ENCODE data around the gene RPS27L.
"Not testable (repeated sequence)": the region's sequence is repeated elsewhere in the genome, so short reads cannot be mapped to it uniquely, and the experiment has no call there.

Gene RPS27L

DNA sequence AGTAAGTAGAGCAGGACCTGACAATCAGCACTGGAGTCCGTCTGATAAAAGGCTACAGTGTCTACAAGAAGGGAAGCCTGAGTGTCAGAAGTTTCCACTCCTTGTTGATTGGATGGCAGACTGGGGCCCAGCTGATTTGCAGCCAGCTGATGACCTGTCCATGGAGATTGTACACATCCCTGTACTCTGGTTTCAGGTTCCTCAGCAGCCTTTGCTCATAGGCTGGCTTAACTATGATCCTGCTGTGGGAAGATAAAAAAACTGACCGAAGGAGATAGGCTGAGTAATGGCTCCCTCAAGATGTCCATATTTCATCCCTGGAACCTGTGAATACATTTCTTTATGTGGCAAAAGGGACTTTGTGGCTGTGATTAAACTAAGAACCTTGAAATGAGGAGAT is 47.4 kb downstream of the RPS27L start:
- no peak for TF ChIP-seq ZNF274 (IDR thresholded peaks at IDR 0.05; ENCODE audit: low read depth, low read length)
- no peak overlapping the region for H3K4me3 ChIP-seq (ENCODE audit: low read length)

DNA sequence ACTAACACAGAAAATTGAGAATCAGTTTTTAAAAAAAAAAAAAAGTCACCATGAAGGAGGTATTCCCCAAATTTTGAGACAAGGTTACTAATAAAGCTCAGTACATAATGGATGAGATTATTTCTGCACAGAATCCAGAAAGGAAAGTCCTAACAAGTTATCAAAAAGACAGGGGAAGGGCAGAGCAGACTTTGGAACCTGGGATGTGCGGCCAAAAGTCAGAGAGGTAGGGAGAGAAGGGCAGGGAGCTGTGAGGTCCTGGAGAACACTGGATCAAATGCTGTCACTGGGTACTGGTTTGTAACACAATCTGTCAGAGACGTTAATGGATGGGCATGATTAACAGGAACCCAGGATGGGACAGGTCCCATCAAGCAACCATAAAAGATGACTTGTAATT is 47.8 kb downstream of the RPS27L start:
- no peak for TF ChIP-seq ZNF274 (IDR thresholded peaks at IDR 0.05; ENCODE audit: low read depth, low read length)
- no peak overlapping the region for H3K4me3 ChIP-seq (ENCODE audit: low read length)

DNA sequence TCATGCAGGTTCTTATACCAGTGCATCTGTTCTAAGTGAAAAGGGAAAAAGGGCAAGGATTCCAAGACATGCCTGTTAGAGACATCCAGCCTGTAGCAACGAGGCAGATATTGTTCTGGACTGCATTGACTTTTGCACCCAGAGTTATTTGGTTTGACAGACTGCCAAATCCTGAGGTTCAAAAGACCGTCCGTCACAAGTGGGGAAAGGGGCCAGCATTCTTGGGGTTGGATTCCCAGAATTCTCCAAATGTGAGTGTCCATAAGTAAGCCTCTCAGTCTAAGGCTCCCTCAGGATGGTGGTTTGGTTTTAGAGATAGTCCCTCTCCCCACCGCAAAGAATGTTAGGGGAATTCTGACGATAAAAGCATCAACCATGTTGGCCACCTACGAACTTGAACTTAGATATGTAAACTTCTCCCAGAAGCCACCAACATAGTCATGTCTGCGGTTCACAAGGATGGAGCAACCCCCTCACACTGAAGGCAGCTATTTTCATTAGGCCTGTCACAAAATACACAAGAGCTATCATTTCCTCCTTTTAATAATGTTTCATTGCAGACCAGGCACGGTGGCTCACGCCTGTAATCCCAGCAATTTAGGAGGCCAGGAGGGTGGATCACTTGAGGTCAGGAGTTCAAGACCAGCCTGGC is 49.3 kb downstream of the RPS27L start:
- TF ChIP-seq ZNF274 (IDR thresholded peaks at IDR 0.05; ENCODE audit: low read depth, low read length) = no peak

DNA sequence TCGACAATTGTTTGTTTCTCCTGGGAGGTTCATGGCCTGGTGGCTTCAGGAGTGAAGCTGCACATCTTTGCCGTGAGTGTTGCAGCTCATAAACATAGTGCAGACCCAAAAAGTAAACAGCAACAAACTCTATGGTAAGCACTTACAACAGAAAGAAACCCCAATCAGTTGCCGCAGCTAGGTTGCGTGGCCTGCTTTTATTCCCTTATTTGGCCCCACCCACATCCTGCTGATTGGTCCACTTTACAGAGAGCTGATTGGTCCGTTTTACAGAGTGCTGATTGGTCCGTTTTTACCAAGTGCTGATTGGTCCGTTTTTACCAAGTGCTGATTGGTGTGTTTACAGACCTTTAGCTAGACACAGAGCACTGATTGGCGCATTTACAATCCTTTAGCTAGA is 51.9 kb downstream of the RPS27L start:
- not testable (repeated sequence) for H3K4me3 ChIP-seq (ENCODE audit: low read length)

More for the DNA sequence above, 49.3 kb downstream of the RPS27L start:
- no peak overlapping the region for H3K4me3 ChIP-seq (ENCODE audit: low read length)

DNA sequence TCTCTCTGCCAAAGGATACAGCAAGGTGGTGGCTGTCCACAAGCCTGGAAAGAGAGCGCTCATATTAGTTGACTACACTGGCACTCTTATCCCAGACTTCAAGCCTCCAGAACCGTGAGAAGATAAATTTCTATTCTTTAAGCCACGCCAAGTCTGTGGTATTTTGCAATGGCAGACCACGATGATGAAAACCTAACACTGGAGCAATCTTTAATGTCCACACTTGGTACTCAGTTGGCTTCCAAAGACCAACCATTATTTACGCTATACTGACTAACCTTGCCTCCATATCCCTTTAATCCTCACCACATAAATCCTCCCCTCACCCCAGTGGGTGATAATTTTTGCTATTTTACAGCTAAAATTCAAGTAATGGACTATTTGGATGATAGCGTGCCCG is 52.5 kb downstream of the RPS27L start:
- no peak overlapping the region for H3K4me3 ChIP-seq (ENCODE audit: low read length)
- no peak for TF ChIP-seq ZNF274 (IDR thresholded peaks at IDR 0.05; ENCODE audit: low read depth, low read length)

DNA sequence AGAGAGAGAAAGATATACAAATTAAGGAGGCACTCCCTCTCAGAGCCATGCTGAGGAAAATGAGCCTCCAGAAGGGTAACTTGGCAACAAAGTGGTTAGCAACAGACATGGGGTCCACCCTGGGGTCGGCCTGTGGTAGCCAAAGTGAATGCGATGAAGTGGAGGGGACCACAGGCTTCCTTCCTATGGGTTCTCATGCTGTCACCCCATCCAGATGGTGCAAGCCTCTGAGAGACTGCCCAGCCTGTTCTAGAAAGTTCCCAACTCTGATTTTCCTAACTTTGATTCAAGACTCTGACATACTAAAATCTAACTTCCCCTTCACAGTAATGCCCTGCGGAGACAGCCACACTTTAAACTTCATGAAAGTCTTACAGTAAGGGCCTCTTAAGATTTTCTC is 53.9 kb downstream of the RPS27L start:
- no peak overlapping the region for H3K4me3 ChIP-seq (ENCODE audit: low read length)
- no peak for TF ChIP-seq ZNF274 (IDR thresholded peaks at IDR 0.05; ENCODE audit: low read depth, low read length)

DNA sequence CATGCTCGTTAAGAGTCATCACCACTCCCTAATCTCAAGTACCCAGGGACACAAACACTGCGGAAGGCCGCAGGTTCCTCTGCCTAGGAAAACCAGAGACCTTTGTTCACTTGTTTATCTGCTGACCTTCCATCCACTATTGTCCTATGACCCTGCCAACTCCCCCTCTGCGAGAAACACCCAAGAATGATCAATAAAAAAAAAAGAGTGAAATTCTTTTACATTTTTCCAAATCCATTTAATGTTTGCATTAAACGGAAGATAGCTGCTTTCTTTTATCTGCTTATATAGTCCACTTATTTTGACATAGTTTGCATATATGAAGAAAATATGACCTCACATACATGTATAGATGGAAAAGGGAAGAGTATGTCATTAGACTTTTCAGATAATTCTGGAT is 57.7 kb downstream of the RPS27L start:
- not testable (repeated sequence) for H3K4me3 ChIP-seq (ENCODE audit: low read length)

DNA sequence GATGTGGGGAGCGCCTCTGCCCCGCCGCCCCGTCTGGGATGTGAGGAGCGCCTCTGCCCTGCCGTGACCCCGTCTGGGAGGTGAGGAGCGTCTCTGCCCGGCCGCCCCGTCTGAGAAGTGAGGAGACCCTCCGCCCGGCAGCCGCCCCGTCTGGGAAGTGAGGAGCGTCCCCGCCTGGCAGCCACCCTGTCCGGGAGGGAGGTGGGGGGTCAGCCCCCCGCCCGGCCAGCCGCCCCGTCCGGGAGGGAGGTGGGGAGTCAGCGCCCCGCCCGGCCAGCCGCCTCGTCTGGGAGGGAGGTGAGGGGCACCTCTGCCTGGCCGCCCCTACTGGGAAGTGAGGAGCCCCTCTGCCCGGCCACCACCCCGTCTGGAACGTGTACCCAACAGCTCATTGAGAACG is 58.4 kb downstream of the RPS27L start:
- not testable (repeated sequence) for H3K4me3 ChIP-seq (ENCODE audit: low read length)

All from GM08714 (cell line).